OCI-LY3 (cell line): ENCODE measurements around the gene RFK.

Experiments used
- H2AFZ ChIP-seq: fragments of 200-600, 300-600 bp; shearing (Covaris generic); 2 replicates; pipeline ENCODE4 v1.6.0; 2014; ENCODE audit warnings: antibody characterized with exemption, low read depth, low read length
- H3K27ac ChIP-seq: fragments of 200-600, 300-600 bp; sonication (generic); 2 replicates; pipeline ENCODE4 v1.5.1; 2014; ENCODE audit warnings: mild to moderate bottlenecking, low read length, moderate library complexity, mixed read lengths
- H3K27me3 ChIP-seq: fragments of 200-600, 300-600 bp; sonication (generic); 2 replicates; pipeline ENCODE4 v1.6.1; 2014; ENCODE audit warnings: low read depth, low read length, mixed read lengths
- H3K36me3 ChIP-seq: fragments of 200-600, 300-600 bp; sonication (generic); replicated peaks from 2 replicates; pipeline ENCODE3; 2014; ENCODE audit warnings: low read depth, low read length, mixed read lengths
- H3K4me1 ChIP-seq: fragments of 300-600, 200-600 bp; sonication (generic); 2 replicates; pipeline ENCODE4 v1.6.1; 2014; ENCODE audit warnings: low read length, mixed read lengths
- H3K4me2 ChIP-seq: fragments of 200-600, 300-600 bp; sonication (generic); 2 replicates; pipeline ENCODE4 v1.6.1; 2014; ENCODE audit warnings: low read length, mixed read lengths
- H3K4me3 ChIP-seq: fragments of 300-600, 200-600 bp; sonication (generic); 2 replicates; pipeline ENCODE4 v1.5.1; 2014; ENCODE audit warnings: antibody characterized with exemption, mild to moderate bottlenecking, low read length, moderate library complexity
- H3K79me2 ChIP-seq: fragments of 300-600, 200-600 bp; shearing (Covaris generic); 2 replicates; pipeline ENCODE4 v1.6.1; 2014; ENCODE audit warnings: mild to moderate bottlenecking, low read length, mixed read lengths
- H3K9ac ChIP-seq: fragments of 300-600, 200-600 bp; shearing (Covaris generic); 2 replicates; pipeline ENCODE4 v1.6.0; 2014; ENCODE audit warnings: mild to moderate bottlenecking, low read length, moderate library complexity
- H3K9me3 ChIP-seq: fragments of 200-600, 300-600 bp; shearing (Covaris generic); 2 replicates; pipeline ENCODE4 v1.6.1; 2014; ENCODE audit warnings: low read length, mixed read lengths; ENCODE audit not compliant: insufficient read depth
- H4K20me1 ChIP-seq: fragments of 200-600, 300-600 bp; sonication (generic); 2 replicates; pipeline ENCODE4 v1.6.1; 2016; ENCODE audit warnings: low read length, mixed read lengths; ENCODE audit not compliant: insufficient read depth
- EZH2phosphoT487 ChIP-seq: fragments of 200-600 bp; shearing (Covaris generic); IDR thresholded peaks from 2 replicates; pipeline ENCODE4 v1.6.1; 2018; ENCODE audit warnings: antibody characterized with exemption, mixed run types, low read depth
- TF ChIP-seq, protein P1 (sequence below): fragments of 200-600, 300-600 bp; sonication (generic); IDR thresholded peaks from 2 replicates; pipeline ENCODE4 v1.5.1; 2014; ENCODE audit warnings: antibody characterized with exemption, low read length, low read depth

The RFK gene

DNA sequence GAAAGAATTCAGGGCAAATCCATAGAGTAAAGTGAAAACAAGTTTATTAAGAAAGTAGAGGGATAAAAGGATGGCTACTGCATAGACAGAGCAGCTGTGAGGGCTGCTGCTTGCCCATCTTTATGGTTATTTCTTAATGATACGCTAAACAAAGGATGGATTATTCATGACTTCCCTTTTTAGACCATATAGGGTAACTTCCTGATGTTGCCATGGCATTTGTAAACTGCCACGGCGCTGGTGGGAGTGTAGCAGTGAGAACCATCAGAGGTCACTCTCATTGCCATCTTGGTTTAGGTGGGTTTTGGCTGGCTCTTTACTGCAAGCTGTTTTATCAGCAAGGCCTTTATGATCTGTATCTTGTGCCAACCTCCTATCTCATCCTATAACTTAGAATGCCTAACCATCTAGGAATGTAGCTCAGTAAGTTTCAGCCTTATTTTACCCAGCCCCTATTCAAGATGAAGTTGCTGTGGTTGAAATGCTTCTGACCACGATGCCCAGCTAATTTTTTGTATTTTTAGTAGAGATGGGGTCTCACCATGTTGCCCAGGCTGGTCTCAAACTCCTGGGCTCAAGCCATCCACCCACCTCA lies 42.1 kb downstream of the RFK start:
- no peaks in the 10 kb centered on the region for H3K79me2 ChIP-seq
- no peak overlapping the region for H3K9ac ChIP-seq
- no peak for TF ChIP-seq EZH2phosphoT487
- TF ChIP-seq, protein P1, sequence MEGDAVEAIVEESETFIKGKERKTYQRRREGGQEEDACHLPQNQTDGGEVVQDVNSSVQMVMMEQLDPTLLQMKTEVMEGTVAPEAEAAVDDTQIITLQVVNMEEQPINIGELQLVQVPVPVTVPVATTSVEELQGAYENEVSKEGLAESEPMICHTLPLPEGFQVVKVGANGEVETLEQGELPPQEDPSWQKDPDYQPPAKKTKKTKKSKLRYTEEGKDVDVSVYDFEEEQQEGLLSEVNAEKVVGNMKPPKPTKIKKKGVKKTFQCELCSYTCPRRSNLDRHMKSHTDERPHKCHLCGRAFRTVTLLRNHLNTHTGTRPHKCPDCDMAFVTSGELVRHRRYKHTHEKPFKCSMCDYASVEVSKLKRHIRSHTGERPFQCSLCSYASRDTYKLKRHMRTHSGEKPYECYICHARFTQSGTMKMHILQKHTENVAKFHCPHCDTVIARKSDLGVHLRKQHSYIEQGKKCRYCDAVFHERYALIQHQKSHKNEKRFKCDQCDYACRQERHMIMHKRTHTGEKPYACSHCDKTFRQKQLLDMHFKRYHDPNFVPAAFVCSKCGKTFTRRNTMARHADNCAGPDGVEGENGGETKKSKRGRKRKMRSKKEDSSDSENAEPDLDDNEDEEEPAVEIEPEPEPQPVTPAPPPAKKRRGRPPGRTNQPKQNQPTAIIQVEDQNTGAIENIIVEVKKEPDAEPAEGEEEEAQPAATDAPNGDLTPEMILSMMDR: no peak
- peaks cover 9% of the 10 kb centered on the region for H3K4me1 ChIP-seq
- no peaks in the 10 kb centered on the region for H3K27me3 ChIP-seq
- no peaks in the 10 kb centered on the region for H3K36me3 ChIP-seq
- H3K9me3 ChIP-seq: no peaks in the 10 kb centered on the region
- no peaks in the 10 kb centered on the region for H4K20me1 ChIP-seq
- H3K27ac ChIP-seq: no peak overlapping the region
- no peak overlapping the region for H3K4me3 ChIP-seq
- no peak overlapping the region for H3K4me2 ChIP-seq
- H2AFZ ChIP-seq: no peak overlapping the region

DNA sequence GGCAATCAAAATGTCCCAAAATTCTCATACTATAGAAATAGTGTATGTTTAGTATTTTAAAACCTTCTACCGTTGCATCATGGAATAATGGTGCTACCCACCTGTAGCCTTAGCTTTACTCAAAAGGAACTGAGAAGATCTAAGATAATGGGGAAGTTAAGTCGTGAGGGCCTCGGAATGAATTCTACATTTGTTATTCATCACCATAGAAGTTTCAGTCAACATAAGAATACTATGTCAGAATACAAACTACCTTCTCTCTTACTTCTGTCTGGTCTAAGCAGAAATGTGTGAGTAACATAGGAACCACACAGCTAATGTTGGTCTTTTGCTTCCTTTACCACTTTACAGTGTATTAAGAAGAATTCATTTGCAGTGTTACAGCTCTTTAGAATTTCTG lies 43.2 kb downstream of the RFK start:
- Histone ChIP-seq H3K36me3 (no peaks in the 10 kb centered on the region), H4K20me1 (no peaks in the 10 kb centered on the region), H3K27ac (no peak overlapping the region), H3K9ac (no peak overlapping the region), H2AFZ (no peak overlapping the region), H3K9me3 (no peaks in the 10 kb centered on the region), H3K79me2 (no peaks in the 10 kb centered on the region), H3K4me2 (no peak overlapping the region), H3K4me3 (no peak overlapping the region), H3K4me1 (peaks cover 9% of the 10 kb centered on the region), H3K27me3 (no peaks in the 10 kb centered on the region)
- TF ChIP-seq, protein P1: no peak
- TF ChIP-seq EZH2phosphoT487: no peak

DNA sequence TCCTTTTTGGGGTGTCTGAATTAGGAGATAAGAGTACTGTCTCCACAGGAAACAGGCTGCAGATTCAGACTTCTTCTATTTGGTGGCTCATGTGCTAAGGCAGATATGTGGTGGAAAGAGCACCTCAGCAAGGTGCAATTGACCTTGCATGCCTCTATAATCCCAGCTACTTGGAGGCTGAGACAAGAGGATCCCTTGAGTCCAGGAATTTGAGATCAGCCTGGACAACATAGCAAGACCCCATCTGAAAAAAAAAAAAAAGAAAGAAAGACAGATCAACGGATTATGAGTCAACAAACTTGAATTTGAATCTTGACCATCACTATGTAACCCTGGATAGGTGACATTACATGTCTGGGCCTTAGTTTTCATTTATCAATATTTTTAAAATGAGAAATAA lies 44.4 kb downstream of the RFK start:
- Histone ChIP-seq H3K36me3 (no peaks in the 10 kb centered on the region), H3K27ac (no peak overlapping the region), H3K4me3 (no peak overlapping the region), H4K20me1 (no peaks in the 10 kb centered on the region), H2AFZ (no peak overlapping the region), H3K27me3 (no peaks in the 10 kb centered on the region), H3K4me1 (peaks cover 9% of the 10 kb centered on the region), H3K9me3 (no peaks in the 10 kb centered on the region), H3K9ac (no peak overlapping the region), H3K79me2 (no peaks in the 10 kb centered on the region), H3K4me2 (no peak overlapping the region)
- TF ChIP-seq EZH2phosphoT487: no peak
- TF ChIP-seq, protein P1: no peak

DNA sequence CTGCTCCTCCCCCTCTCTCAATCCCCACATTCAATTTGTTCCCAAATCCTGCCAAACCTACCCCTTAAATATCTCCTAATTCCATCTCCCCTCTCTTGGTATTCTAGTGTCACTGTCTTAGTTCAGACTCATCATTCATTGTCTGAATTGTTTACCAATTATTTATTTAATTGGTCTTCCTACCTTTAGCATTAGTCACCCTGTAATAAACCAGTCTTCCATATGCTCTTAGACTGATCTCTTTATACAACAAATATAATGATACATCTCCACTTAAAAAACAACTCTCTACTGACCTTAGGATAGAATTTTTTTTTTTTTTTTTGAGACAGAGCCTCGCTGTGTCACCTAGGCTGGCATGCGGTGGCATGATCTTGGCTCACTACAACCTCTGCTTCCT lies 51.4 kb downstream of the RFK start:
- Histone ChIP-seq H3K27ac (no peak overlapping the region), H3K79me2 (no peaks in the 10 kb centered on the region), H3K4me3 (no peak overlapping the region), H3K9ac (no peak overlapping the region), H4K20me1 (no peaks in the 10 kb centered on the region), H2AFZ (no peak overlapping the region), H3K4me2 (no peak overlapping the region), H3K4me1 (no peaks in the 10 kb centered on the region), H3K36me3 (no peaks in the 10 kb centered on the region), H3K27me3 (no peaks in the 10 kb centered on the region), H3K9me3 (no peaks in the 10 kb centered on the region)
- no peak for TF ChIP-seq EZH2phosphoT487
- TF ChIP-seq, protein P1: no peak
